Measurements from ENCODE around the gene GATA6. TPM values are rescaled to one million over a fixed set of nuclear protein-coding genes. Genes with fewer than 3 reads are reported as not detected.
A peak's percentile ranks its signal among the peaks of the same experiment; 100 is the strongest.

The GATA6 gene
- total and polyA plus RNA-seq, 7 donors, result 2.5 to 16.2 (median 13.6) TPM

DNA sequence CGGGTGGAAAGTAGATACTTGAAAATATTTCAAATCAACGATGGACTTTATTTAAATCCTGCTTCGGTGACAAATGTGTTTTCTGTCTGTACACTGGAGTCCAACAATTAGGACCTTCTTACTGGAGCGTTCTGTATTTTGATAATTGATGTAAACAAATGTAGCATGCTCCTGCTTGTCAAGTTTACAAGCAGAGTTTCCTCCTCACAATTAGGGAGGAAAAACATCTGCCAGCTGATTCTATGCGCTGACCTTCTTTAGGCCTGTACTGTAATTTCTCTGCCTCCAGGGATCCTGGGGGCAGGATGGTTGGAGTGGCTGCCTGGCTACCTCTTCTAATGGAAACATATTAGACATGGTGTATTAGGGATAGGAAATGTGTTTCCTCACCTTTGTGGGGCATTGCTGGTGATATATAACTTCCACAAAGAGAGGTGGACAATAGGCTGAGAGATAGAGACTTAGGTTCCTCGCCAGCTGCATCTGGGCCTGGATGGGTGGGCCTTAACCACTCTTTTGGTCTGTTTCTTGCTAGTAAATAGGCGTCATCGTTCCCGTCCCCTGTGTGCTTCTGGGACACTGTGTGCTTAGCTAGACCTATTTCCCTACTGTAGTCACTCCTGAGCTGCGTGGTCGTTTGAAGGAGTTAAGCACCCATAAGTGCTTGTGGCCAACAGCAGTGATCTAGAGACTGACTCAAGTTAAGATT lies 19.3 kb downstream of the GATA6 start:
- no peak for DNase-seq
- Histone ChIP-seq H3K9me3 (no peaks in the 10 kb centered on the region), H3K27me3 (no peaks in the 10 kb centered on the region), H3K27ac (peak overlapping the region; percentile 32 to 83 (median 70)), H3K36me3 (no peaks in the 10 kb centered on the region), H3K4me1 (peaks cover 0 to 34% (median 14%) of the 10 kb centered on the region in 4 donors), H3K4me3 (no peak overlapping the region)
- intact Hi-C loops (cut with DNase I), result no loop called here
- WGBS, 2 donors, result 30 to 78% methylated on average over 11 of the region's 11 CpGs
- TF ChIP-seq POLR2AphosphoS5 (IDR thresholded peaks at IDR 0.05), result peak in 1 of 4 donors; percentile 32
- no peak for TF ChIP-seq POLR2A (IDR thresholded peaks at IDR 0.05)

- 31 to 80% methylated on average over 11 of the region's 11 CpGs for whole genome bisulfite sequencing, 2 donors
- no peak for DNase-seq
- H3K27me3 ChIP-seq, result no peaks in the 10 kb centered on the region
- peak overlapping the region; percentile 52 to 83 (median 70) for H3K27ac ChIP-seq
- intact Hi-C loops (cut with DNase I), result loop anchor here (10.0 kb wide), 1 partner anchor 155 kb away; no protein-coding TSS in a partner anchor
- TF ChIP-seq POLR2AphosphoS5 (IDR thresholded peaks at IDR 0.05) (no peak), POLR2A (IDR thresholded peaks at IDR 0.05) (no peak), EP300 (IDR thresholded peaks at IDR 0.05) (no peak), CTCF (IDR thresholded peaks at IDR 0.05) (no peak)
- no peaks in the 10 kb centered on the region for H3K9me3 ChIP-seq
- H3K36me3 ChIP-seq, result no peaks in the 10 kb centered on the region
- H3K4me1 ChIP-seq, result peaks cover 0 to 42% (median 23%) of the 10 kb centered on the region in 4 donors
- H3K4me3 ChIP-seq, result no peak overlapping the region
Observed at GRCh38 chr18:22189449-22190166, 20.2 kb downstream of the GATA6 start.

GRCh38 chr18:22191346-22191695 lies 21.9 kb downstream of the GATA6 start:
- Histone ChIP-seq H3K36me3 (no peaks in the 10 kb centered on the region), H3K4me3 (no peak overlapping the region), H3K9me3 (no peaks in the 10 kb centered on the region), H3K27ac (peak overlapping the region; percentile 52 to 83 (median 70)), H3K27me3 (no peaks in the 10 kb centered on the region), H3K4me1 (peaks cover 0 to 45% (median 26%) of the 10 kb centered on the region in 4 donors)
- intact Hi-C loops (cut with DNase I), result loop anchor here (10.0 kb wide), 1 partner anchor 153 kb away; no protein-coding TSS in a partner anchor
- WGBS, 2 donors, result 45 to 73% methylated on average over 5 of the region's 5 CpGs
- TF ChIP-seq POLR2AphosphoS5 (IDR thresholded peaks at IDR 0.05), result peak in 1 of 4 donors; percentile 1
- no peak for TF ChIP-seq EP300 (IDR thresholded peaks at IDR 0.05)
- no peak for DNase-seq

DNA sequence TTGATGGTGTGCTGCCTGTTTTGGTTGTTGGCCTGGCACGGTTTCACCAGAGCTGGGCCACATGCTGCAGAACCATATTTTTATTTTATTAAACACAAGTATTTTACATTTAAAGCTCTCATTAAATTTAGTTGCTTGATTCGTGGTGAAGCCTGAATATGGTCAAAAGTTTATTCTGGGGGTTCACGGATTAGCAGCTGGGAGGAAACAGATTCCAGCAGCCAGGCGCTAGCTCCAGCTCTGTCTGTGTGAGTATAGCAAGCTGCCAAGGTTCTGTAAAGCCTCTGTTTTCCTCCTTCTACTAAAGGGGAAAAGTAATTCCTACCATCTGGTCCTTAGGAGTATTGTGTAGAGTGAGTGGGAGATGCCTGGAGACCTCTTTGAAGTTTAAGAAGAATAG lies 22.5 kb downstream of the GATA6 start:
- DNase-seq, result no peak
- no peaks in the 10 kb centered on the region for H3K27me3 ChIP-seq
- TF ChIP-seq POLR2AphosphoS5 (IDR thresholded peaks at IDR 0.05), result peak in 1 of 4 donors; percentile 2
- TF ChIP-seq CTCF (IDR thresholded peaks at IDR 0.05), result no peak
- peaks cover 0 to 45% (median 26%) of the 10 kb centered on the region in 4 donors for H3K4me1 ChIP-seq
- H3K9me3 ChIP-seq, result no peaks in the 10 kb centered on the region
- WGBS, 2 donors, result 35 to 54% methylated on average over 4 of the region's 4 CpGs
- H3K4me3 ChIP-seq, result no peak overlapping the region
- no peaks in the 10 kb centered on the region for H3K36me3 ChIP-seq
- H3K27ac ChIP-seq, result peak overlapping the region; percentile 52 to 83 (median 70)
- intact Hi-C loops (cut with DNase I), result loop anchor here (10.0 kb wide), 1 partner anchor 153 kb away; no protein-coding TSS in a partner anchor

DNA sequence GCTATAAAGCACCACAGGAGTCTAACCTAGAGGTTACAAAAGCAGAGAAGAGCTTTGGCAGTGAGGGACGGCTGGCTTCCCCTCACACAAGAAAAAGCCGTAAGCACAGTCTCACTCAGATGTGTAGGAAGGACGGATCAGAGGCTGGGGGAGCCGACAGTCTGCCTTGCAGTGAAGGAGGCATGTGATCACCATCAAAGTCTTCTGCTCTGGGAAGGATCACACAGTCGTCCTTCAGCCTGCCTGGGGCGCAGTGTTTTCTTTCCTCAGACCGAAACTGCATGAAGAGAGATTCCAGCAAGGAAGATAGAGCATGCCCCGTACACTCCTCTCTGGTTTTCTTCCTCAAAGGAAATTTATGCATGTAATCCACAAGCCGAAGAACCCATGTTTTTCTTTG lies 24.1 kb downstream of the GATA6 start:
- Histone ChIP-seq H3K36me3 (no peaks in the 10 kb centered on the region), H3K4me3 (peak overlapping the region in 3 of 4 donors; percentile 7 to 27 (median 14)), H3K4me1 (peaks cover 0 to 45% (median 28%) of the 10 kb centered on the region in 4 donors), H3K27ac (peak overlapping the region; percentile 52 to 83 (median 70)), H3K9me3 (no peaks in the 10 kb centered on the region), H3K27me3 (no peaks in the 10 kb centered on the region)
- TF ChIP-seq CTCF (IDR thresholded peaks at IDR 0.05) (no peak), POLR2AphosphoS5 (IDR thresholded peaks at IDR 0.05) (peak; percentile 8 to 66 (median 32)), EP300 (IDR thresholded peaks at IDR 0.05) (peak in 1 of 4 donors; percentile 20), POLR2A (IDR thresholded peaks at IDR 0.05) (no peak)
- WGBS, 2 donors, result 28 to 49% methylated on average over 9 of the region's 9 CpGs
- intact Hi-C loops (cut with DNase I), result loop anchor here (10.0 kb wide), 1 partner anchor 151 kb away; no protein-coding TSS in a partner anchor
- no peak for DNase-seq
